Measurements from ENCODE around the gene CTDSPL.

- TF ChIP-seq POLR2AphosphoS5 (IDR thresholded peaks at IDR 0.05) (no peak), CTCF (IDR thresholded peaks at IDR 0.05) (peak in 2 of 4 experiments; percentile 11 to 26)
Observed at GRCh38 chr3:37814547-37814946, 47.1 kb upstream of the CTDSPL start.
